GM21360 (cell line): Measurements from ENCODE around the gene CELF2.
A peak's percentile ranks its signal among the peaks of the same experiment; 100 is the strongest.

ENCODE experiments used
- ATAC-seq: cut with Tn5 transposase; IDR thresholded peaks from one replicate; pipeline ENCODE4 v1.9.1; 2021; ENCODE audit warnings: mild to moderate bottlenecking, moderate library complexity; ENCODE audit not compliant: unreplicated experiment

Gene CELF2

DNA sequence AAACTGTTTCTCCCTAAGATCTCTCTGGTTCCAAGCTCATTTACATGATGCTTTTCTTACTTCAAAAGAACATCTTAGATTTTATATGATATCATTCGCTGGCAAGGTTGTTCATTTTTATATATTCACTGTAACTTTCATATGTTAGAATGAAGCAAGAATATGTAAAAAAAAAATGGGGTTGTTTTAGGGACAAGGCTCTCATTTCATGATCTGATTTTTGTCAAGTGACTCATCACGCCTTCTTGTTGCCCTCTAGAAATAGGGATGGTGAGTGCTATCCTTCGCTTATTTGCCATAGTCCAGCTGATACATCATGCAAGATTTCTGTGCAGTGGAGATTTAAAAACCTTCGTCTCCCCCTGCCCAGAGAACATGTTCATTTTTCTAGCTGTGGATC, 14.0 kb upstream of the CELF2 start:
- no peak for ATAC-seq

DNA sequence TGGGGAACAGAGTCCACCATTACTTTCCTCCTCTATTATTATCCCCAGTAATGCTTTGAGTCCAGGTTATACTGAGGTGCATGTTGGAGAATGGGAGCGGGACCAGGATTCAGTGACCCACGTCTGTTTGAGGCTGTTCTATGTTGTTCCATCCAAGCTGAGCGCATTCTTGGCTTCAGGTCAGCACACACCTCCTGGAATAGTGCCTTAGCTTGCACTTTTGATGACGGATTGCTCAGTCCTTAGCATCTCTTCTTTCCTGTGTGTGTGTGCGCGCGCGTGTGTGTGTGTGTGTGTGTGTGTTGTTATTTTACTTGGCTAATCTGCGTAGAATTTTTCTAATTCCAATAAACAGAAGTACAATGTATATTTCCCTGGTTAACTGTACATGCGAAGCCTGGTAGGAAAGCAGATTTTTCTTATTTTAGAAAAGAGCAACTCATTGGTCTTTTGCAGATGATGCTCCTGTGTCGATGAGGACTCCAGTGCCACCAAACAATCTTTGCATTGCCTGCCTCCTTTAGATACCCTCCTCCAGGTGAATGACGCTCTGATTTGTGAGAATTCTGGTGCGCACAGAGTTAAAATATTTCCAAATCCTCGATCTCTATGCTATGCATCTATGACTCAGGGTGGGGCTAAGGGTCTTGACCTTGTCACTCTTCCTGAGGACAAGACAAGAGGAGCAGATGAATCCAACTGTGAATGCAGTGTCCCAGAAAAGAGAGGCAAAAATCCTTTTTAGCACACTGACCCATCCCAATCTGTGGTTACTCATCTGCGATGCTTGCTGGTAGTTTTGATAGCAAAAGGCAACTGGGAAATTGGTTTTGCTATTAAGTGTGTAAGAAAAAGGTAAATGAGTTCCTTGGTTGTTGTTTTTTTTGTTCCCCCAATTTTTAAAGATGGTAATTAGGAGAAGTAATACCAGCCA, 13.3 kb upstream of the CELF2 start:
- no peak for ATAC-seq

DNA sequence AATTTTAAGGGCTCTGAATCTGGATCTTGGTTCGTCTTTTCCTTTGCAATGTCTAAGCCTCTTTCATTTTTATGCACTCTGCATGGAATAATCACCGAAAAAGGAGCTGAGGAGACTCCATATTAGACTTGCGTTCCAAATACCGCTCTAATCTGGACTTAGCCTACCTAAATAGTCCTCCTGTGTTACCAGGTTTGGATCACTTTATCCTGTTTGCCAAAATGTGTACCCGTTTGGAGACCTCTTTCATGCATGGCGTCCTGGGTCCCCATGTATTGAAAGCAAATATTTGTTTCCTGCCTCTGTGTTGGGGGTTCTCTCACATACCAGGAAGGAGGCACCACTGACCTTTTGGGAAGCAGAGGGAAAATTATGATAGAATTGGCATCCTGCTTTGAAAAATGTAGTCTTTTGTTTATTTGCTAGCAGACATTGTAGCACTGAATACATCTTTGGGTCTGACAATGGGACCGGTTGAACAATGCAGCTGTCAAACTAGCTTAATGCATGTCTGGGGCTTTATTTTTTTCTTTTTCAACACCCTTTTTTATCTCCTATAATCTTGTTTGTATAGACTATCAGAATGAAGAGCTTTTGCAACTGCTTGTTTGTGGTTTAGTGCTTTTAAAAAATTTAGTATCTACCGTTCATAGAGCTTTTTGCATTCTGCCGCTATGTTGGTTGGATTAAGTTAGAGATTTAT, 11.8 kb upstream of the CELF2 start:
- no peak for ATAC-seq

- ATAC-seq, result no peak
Measured at GRCh38 chr10:11006428-11006825, 11.2 kb upstream of the CELF2 start.

- no peak for ATAC-seq
Measured at GRCh38 chr10:11007476-11008020, 10.1 kb upstream of the CELF2 start.

- no peak for ATAC-seq
Measured at GRCh38 chr10:11009471-11010308, 8.0 kb upstream of the CELF2 start.

DNA sequence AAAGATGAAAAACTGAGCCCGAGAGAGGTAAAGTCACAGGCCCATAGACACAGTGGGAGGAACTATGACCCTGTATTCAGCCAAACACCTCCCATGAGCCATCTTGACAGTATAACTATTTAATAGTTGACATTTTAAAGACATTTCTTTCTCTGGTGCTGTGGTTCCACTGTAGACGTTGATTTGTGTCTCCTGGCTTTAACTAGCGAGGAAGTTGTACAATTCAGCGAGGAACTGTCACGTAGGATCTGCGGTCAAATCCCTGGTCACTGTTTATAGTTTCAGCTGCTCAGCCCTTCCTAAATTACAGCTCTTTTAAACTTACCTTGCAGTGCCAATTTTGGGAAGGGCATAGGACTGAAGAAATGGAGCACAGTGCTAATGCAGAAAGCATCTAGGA, 7.1 kb upstream of the CELF2 start:
- no peak for ATAC-seq

GRCh38 chr10:11011436-11011835, 6.2 kb upstream of the CELF2 start:
- ATAC-seq, result no peak

GRCh38 chr10:11011984-11012383, 5.7 kb upstream of the CELF2 start:
- ATAC-seq, result no peak

DNA sequence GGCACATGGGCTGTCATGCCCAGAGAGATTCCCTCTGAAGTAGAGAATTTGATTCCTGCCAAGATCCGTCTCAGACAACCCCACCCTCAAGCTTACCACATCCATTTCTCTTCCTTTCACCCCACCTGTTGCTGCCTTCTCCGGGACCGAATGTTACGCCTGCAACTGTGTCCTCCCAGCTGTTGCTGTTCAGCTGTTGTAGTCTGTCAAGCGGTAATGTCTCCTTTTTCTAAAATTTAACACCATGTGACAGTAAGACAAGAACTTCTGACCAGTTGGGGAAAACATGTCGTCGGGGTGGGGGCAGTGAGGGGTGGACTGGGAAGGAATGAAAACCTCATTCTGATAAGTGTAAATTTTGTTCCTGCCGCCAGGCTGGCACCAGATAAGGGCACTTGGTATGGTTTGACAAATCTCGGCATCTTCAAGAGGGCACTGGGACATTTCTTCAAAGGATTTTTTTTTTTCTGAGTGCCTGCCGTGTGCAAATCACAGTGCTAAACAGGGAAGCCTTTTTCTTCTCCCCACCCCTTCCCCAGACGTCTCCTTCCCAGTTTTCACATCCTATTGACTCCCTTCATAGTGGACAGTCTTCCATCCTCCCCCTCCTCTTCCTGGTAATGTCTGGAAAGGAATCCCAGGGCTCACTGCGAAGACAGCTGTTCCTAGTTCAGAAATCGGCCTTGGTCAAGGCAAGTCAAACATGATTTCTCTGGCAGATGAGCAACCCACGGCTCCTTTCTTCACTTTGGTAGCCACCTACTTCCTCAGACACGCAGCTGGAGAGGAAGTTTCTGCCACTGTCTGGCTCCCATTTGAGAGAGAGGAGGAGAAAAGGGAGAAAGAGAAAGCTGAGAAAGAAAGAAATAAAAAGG, 5.0 kb upstream of the CELF2 start:
- no peak for ATAC-seq

DNA sequence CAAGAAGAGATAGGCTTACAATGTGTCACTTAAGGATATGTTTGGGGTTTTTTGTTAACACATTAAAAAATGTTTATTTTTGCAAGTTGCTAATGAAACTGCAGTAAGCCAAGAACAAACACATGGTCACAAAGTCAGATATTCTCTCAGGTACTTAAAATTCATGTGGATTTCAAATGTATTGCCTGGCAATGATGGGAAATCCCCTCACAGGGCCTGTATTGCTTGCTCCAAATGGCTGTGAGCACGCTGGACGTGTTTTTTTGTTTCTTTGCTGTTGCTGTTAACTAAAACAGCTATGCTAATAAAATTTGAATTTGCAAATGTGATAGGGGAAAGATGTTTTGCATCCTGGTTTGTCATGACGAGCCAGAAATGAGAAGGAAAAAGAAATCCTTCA, 3.8 kb upstream of the CELF2 start:
- no peak for ATAC-seq

GRCh38 chr10:11014671-11015445, 2.8 kb upstream of the CELF2 start:
- ATAC-seq, result no peak

- no peak for ATAC-seq
Measured at GRCh38 chr10:11015446-11015934, 2.2 kb upstream of the CELF2 start.

DNA sequence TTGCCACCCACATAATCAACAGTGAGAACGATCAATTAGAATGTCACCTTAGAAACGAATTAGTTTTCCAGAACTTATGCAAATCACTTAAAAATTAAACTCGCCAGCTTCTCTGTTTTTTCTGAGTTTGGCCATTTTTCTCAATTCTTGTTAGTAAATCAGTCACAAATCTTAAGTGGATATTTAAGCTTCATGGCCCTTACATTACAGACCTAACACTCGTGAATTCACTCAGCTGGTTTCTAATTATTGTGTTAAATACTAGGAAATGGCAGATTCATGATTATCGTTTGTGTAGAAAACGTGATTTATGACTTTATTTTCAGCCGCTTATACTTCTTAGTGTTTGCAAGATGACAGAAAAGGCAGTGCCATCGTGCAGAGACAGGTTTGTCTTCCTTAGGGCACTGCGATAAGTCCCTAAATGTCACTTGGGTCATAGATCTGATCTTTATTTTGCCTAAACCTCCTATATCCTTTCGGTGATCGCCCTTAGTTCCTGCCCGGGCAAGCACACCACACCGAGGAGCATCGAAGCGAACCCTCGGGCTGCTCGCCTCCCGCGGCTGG, 587 bp upstream of the CELF2 start:
- ATAC-seq, result peak; percentile 36

GRCh38 chr10:11018432-11018841, 765 bp downstream of the CELF2 start:
- no peak for ATAC-seq

- no peak for ATAC-seq
Measured at GRCh38 chr10:11018855-11019631, 1.4 kb downstream of the CELF2 start.

- ATAC-seq, result no peak
Measured at GRCh38 chr10:11019724-11020547, 2.3 kb downstream of the CELF2 start.
